Measurements from ENCODE around the gene RNASEH1. TPM values are rescaled to one million over a fixed set of nuclear protein-coding genes. Genes with fewer than 3 reads are reported as not detected.
A peak's percentile ranks its signal among the peaks of the same experiment; 100 is the strongest.

The RNASEH1 gene
- total and polyA plus RNA-seq, 2 of the 4 experiments (the other 2 are of a cell fraction): 23.5 to 23.7 TPM

DNA sequence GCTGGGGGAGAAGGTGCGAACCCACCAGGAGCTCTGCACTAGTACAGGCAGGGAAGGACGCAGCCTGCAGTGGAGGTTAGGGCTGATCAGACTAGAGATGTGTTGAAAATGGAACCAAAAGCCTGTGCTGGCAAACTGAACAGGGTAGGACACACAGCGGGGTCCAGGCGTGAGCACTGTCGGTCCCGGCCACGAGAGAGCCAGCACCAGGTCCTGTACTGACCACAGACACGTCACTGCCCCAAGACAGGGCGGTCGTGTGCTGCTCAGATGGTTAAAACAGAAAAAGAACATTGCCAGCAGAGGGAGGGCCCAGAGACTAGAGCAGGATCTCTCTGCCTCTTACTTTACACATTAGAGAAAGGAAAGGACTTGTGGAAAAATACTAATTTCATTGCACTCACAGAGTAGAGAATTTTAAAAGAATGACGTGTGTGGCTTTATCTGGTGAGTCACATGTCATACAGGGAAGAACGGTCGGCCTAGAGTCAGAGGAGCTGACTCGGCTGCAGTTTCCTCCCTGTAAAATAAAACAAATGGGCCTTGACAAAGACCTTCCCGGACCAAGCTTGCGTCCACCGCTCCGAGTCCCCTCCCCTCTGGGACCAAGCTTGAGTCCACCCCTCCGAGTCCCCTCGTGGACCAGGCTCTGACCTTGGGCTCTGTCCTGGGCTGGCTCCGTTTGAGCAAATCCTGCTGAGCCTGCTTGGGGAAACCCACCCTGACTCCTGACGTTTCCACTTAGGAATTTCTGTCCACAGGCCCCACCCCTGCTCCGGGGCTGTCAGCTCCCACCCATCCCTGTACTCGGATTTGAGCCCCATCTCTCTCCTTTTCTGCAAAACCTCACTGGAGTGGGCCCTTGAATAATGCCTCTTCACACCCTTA lies 22.1 kb downstream of the RNASEH1 start:
- CTCF ChIA-PET: no interaction called here
- ATAC-seq (ENCODE audit: low read depth): peak; percentile 89
- TF ChIP-seq CEBPB (IDR thresholded peaks at IDR 0.05; ENCODE audit: low read depth, low read length) (no peak), RFX5 (IDR thresholded peaks at IDR 0.05; ENCODE audit: low read depth, low read length) (no peak), SMC3 (IDR thresholded peaks at IDR 0.05; ENCODE audit: low read depth, low read length) (peak; percentile 37), CHD1 (IDR thresholded peaks at IDR 0.05; ENCODE audit: low read depth, low read length) (no peak), NFE2L2 (IDR thresholded peaks at IDR 0.05; ENCODE audit: low read depth, low read length) (no peak), RAD21 (IDR thresholded peaks at IDR 0.05; ENCODE audit: low read length) (peak; percentile 41; the same call in 1 of the 2 replicates), MXI1 (IDR thresholded peaks at IDR 0.05; ENCODE audit: borderline replicate concordance, low read depth, low read length) (0 out of 2 replicates have a peak, but pooled peaks have one; percentile 34), MAZ (IDR thresholded peaks at IDR 0.05; ENCODE audit: borderline replicate concordance, low read depth, low read length) (no peak), RCOR1 (IDR thresholded peaks at IDR 0.05; ENCODE audit: insufficient replicate concordance, low read length) (no peak), FOS (IDR thresholded peaks at IDR 0.05; ENCODE audit: low read depth, low read length) (peak; percentile 72; the same call in 1 of the 2 replicates), MAFK (IDR thresholded peaks at IDR 0.05; ENCODE audit: low read depth, low read length) (no peak), BHLHE40 (IDR thresholded peaks at IDR 0.05; ENCODE audit: low read depth, low read length) (peak; percentile 70)
- TF ChIP-seq, protein P1, sequence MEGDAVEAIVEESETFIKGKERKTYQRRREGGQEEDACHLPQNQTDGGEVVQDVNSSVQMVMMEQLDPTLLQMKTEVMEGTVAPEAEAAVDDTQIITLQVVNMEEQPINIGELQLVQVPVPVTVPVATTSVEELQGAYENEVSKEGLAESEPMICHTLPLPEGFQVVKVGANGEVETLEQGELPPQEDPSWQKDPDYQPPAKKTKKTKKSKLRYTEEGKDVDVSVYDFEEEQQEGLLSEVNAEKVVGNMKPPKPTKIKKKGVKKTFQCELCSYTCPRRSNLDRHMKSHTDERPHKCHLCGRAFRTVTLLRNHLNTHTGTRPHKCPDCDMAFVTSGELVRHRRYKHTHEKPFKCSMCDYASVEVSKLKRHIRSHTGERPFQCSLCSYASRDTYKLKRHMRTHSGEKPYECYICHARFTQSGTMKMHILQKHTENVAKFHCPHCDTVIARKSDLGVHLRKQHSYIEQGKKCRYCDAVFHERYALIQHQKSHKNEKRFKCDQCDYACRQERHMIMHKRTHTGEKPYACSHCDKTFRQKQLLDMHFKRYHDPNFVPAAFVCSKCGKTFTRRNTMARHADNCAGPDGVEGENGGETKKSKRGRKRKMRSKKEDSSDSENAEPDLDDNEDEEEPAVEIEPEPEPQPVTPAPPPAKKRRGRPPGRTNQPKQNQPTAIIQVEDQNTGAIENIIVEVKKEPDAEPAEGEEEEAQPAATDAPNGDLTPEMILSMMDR (conservative IDR thresholded peaks at IDR 0.05; ENCODE audit: low read depth, low read length): peak; percentile 40
- TF ChIP-seq, protein P2, sequence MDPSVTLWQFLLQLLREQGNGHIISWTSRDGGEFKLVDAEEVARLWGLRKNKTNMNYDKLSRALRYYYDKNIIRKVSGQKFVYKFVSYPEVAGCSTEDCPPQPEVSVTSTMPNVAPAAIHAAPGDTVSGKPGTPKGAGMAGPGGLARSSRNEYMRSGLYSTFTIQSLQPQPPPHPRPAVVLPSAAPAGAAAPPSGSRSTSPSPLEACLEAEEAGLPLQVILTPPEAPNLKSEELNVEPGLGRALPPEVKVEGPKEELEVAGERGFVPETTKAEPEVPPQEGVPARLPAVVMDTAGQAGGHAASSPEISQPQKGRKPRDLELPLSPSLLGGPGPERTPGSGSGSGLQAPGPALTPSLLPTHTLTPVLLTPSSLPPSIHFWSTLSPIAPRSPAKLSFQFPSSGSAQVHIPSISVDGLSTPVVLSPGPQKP (IDR thresholded peaks at IDR 0.05; ENCODE audit: borderline replicate concordance, low read depth, low read length): no peak

More for the DNA sequence above, 22.1 kb downstream of the RNASEH1 start:
- POLR2A ChIA-PET (ENCODE audit: unreplicated experiment): interaction anchor here (0.6 kb wide), 2 partner anchors 16 to 156 kb away, joined by 3 read pairs; no protein-coding TSS in a partner anchor
- Histone ChIP-seq H3K56ac (ENCODE audit: extremely low read depth, insufficient read depth, low read length) (peak overlapping the region; percentile 91), H3K9me3 (ENCODE audit: control insufficient read depth, insufficient read depth, low read length) (no peaks in the 10 kb centered on the region), H3K9ac (ENCODE audit: low read depth, low read length) (peak overlapping the region; percentile 91), H2BK15ac (ENCODE audit: low read depth, low read length) (peak overlapping the region; percentile 98; the same call in 2 of the 3 replicates), H2AK5ac (ENCODE audit: low read depth, low read length) (peak overlapping the region; percentile 98), H2AFZ (replicated peaks; ENCODE audit: low read length, poor library complexity) (peak overlapping the region; percentile 90), H4K5ac (ENCODE audit: low read depth, low read length) (peak overlapping the region; percentile 98), H3K27me3 (ENCODE audit: control insufficient read depth, insufficient read depth, low read length) (no peaks in the 10 kb centered on the region), H2BK5ac (ENCODE audit: low read depth, low read length, poor library complexity, severe bottlenecking) (peak overlapping the region; percentile 97), H3K9me1 (ENCODE audit: insufficient read depth, low read length) (peaks cover 10% of the 10 kb centered on the region; the same call in 1 of the 2 replicates), H4K91ac (ENCODE audit: insufficient read depth, low read depth, low read length) (peak overlapping the region; percentile 99), H3K4ac (ENCODE audit: low read depth, low read length) (peak overlapping the region; percentile 99), H2BK120ac (ENCODE audit: low read depth, low read length) (peak overlapping the region; percentile 99), H3K27ac (ENCODE audit: insufficient read depth, low read length) (peak overlapping the region; percentile 99), H3K79me1 (ENCODE audit: low read depth in 1 of 2, low read length in 2 of 2) (peaks cover 0 to 9% of the 10 kb centered on the region in 2 experiments; a peak in 2 of 4 replicates), H3K36me3 (ENCODE audit: control insufficient read depth, insufficient read depth, low read length) (peaks cover 6% of the 10 kb centered on the region), H3K4me2 (ENCODE audit: low read depth, low read length) (peak overlapping the region; percentile 89), H3K4me3 (ENCODE audit: insufficient read depth, low read depth, low read length) (peak overlapping the region; percentile 43), H3K23ac (ENCODE audit: low read depth, low read length) (peak overlapping the region; percentile 99), H2BK20ac (ENCODE audit: low read depth, low read length) (peak overlapping the region; percentile 89), H3K18ac (ENCODE audit: low read depth, low read length) (peak overlapping the region; percentile 98), H4K20me1 (ENCODE audit: insufficient read depth, low read length) (no peaks in the 10 kb centered on the region), H4K8ac (ENCODE audit: low read depth in 2 of 2, low read length in 2 of 2) (peak overlapping the region; percentile 72 to 96), H3K14ac (replicated peaks; ENCODE audit: low read depth, low read length) (peak overlapping the region; percentile 96), H2AK9ac (replicated peaks; ENCODE audit: low read depth, low read length, poor library complexity) (peak overlapping the region; percentile 96), H3K4me1 (ENCODE audit: control insufficient read depth, insufficient read depth, low read length) (peaks cover 13% of the 10 kb centered on the region)
- in situ Hi-C loops (cut with MboI; ENCODE audit: low sequenced_read_pairs) (no loop called here), dilution Hi-C loops (cut with HindIII; ENCODE audit: low sequenced_read_pairs, unreplicated experiment) (no loop called here), intact Hi-C loops (cut with micrococcal nuclease) (loop anchor here (1.0 kb wide), 2 partner anchors 22 to 39 kb away; partner anchors contain the start of genes RNASEH1 and RPS7)
- 20% methylated on average over 17 of the region's 24 CpGs; no CpG with 5 or more reads in 1 of the 2 experiments for WGBS, 2 experiments (ENCODE audit: extremely low coverage in 2 of 2, insufficient read length in 1 of 2)
- DNase-seq: peak; percentile 94
- TSS peak; percentile 47 for BruUV-seq (replicated peaks)
